Inflammatory macrophage (primary cell): ENCODE results near the gene PI4K2A.
"Not testable (repeated sequence)": the region's sequence is repeated elsewhere in the genome, so short reads cannot be mapped to it uniquely, and the experiment has no call there.

Source experiments
- DNase-seq, 2 donors: peaks; one replicate each; pipeline ENCODE4 v3.0.0-alpha.2; 2020 to 2022

Gene PI4K2A

DNA sequence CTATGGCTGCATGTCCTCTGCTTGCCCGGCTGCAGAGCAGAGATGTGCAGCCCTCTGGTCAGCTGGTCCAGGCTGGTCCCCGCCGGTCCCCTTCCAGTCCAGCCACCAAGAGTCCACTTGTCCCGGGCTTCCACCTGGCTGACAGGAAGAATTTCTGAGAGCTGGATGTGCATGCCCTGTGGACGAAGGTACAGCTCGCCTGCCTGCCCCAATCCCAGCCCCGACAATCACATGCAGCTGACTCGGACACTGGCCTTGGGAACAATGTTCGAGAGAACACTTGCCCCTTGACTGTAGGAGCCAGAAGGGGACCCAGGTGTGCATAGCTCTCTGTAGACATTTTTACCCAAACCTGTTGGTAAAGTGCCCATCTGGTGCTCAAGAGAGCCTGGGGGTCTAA, 34.8 kb downstream of the PI4K2A start:
- no peak for DNase-seq

DNA sequence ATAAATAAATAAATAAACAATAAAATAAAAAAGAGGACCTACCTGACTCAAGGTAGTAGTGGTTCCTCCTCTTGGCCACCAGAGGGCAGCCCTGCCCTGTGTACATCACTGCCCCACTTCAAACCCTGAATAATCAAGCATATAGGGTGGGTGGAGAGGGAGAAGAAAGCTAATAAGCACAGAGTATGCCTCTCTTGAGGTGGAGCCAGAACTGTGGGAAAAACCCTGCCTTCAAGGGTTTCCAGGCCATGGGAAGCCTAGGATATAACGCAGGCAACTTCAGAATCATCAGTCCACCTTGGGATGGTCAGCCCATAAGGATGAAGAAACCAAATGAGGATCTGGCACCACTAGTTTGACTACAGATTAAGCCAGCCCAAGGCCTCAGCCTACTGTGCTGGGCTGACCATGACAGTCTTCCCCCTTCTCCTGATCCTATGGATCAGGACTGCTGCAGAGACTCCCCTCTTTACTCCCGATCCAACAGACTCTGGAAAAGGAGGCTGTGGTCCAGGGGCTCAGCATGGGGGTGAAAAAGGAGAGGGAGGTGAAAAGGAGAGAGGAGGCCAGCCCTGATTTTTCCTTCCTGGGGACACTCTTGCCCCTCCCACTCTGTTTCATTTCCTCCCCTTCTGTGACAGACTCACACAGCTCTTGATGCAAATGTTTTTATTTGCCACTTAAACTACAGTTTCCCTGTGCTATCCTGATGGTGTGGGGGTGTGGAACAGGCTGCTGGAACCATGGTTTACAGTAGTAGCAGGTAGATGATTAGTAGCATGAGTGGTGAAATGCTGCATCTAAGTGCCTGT, 36.5 kb downstream of the PI4K2A start:
- peak in 1 of 2 donors; percentile 46 for DNase-seq

DNA sequence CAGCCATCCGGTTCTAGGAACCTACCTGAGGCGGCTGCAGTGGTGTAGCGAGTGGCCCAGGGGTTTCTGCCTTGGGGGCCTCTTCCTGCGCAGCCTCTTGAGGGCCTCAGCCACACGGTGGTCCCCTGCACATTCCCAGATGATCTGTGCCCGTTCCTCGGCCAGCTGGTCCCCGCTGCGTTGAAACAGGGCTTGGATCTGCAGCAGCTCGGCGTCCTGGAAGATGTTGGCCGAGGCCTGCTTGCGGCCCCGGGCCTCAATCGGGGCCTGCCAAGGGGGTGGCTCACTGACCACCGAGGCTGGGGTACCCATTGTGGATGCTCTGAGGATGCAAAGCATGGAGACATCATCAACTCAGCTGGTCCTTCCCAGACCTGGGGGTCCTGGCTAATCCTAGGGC, 39.1 kb downstream of the PI4K2A start:
- DNase-seq: no peak

DNA sequence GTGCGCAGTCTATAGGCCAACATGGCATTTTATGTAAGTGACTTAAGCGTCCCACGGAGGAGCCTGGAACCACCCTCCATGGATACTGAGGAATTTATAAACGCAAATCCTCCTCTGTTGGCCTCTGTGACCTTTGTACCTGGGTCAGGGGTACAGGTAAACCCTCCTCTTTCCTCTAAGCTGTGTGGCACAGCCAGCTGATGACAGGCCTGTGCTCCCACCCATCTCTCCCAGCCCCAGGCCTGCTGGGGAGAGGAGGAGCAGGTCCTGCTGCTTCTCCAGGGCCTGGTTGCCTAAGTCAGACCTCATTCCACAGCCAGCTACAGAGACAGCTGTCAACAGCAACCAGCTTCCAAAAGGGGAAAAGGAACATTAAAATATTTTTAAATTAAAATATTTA, 41.6 kb downstream of the PI4K2A start:
- DNase-seq: no peak

DNA sequence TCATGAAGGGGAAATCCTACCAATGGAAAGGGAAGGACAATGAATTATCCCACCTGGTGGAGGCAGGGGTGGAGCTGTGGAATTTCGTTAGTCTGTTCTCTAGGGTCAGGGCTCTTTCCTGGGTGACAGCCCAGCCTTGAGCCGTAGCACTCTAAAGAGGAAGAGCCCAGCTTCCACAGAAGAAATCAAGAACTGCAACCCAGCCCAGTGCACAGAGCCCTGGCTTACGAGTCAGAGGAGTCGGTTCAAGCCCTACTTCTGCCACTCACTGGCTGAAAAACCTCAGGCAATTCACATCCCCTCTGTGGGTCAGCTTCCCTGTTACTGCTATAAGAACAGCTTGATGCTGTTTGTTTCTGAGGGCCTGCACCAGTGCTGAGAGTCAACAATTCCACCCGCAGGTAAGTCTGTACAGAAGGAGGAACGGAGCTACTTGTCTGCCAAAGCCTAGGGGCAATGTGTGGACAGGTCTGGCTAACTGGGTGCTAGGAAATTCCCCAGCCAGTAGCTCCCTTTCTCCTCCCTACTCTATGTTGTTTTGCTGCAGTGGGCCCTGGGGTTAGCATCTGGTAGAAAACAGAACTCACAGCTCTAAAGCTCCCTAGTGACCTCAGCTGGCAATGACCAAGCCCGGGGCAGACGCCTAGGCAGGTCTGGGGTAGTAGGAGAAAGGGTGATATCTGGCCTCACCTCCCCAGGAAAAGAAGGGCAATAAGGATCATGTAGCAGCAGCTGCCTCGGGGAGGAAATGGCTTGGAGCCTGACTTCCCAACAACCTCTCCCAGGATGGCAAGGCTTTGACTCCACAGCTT, 43.3 kb downstream of the PI4K2A start:
- peak; percentile 76 to 85 for DNase-seq

DNA sequence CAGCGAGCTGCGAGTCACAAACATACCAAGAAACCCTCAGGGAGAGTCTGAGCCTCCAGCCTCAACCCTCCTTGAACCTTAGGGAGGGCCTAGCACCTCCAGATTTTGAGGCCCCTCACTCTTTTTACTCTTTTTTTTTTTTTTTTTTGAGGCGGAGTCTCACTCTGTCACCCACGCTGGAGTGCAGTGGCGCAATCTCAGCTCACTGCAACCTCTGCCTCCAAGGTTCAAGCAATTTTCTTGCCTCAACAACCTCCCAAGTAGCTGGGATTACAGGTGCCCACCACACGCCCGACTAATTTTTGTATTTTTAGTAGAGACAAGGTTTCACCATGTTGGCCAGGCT, 43.9 kb downstream of the PI4K2A start:
- DNase-seq: not testable (repeated sequence)

DNA sequence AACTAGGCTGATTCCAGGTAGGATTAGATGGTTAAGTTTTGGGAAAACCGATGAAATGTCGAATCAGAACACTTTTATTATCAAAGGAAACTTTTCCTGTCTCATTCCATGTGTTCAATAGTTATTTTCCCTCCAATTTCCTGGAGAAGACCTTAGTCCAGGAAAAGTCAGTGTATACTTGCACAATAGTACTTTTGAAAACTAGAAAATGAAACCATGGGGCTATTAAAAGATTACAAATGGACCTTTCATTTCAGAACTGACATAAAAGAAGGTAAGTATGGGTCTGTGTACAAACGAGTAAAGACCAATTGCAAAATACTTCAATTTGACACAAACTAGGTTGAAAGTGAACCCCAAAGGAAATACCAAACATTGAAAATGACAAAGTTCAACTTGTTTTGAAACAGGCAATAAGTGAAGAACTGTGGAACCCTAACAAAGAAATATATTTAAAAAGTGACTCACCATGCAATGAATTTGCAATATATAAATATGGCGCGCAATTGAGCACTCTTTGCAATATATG, 44.5 kb downstream of the PI4K2A start:
- no peak for DNase-seq

DNA sequence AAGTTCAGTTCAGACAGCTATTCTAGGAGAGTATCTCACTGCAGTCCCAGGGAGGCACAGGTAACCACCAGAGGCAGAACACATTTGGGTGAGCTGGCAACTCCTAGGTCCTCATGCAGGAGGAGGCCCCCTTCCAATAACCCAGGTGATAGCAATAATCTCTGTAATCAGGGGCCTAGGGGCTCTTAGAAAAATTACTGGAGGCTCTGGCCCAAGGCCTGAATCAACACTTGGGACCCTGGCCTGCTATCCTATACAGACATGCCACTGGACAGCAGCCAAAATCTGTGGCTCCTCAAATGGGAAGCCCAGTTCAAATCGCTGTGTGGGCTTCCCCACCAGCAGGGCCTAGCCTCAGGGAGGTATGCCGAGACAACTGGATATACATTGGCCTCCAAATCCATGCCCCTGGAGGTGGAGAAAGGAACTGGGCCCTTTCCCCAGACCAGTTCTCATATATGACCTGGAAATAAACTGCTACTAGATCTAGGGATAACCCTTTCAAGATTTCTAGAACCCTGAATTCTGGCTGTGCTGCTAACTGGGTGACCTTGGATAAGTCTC, 45.0 kb downstream of the PI4K2A start:
- DNase-seq: peak; percentile 55 to 64

DNA sequence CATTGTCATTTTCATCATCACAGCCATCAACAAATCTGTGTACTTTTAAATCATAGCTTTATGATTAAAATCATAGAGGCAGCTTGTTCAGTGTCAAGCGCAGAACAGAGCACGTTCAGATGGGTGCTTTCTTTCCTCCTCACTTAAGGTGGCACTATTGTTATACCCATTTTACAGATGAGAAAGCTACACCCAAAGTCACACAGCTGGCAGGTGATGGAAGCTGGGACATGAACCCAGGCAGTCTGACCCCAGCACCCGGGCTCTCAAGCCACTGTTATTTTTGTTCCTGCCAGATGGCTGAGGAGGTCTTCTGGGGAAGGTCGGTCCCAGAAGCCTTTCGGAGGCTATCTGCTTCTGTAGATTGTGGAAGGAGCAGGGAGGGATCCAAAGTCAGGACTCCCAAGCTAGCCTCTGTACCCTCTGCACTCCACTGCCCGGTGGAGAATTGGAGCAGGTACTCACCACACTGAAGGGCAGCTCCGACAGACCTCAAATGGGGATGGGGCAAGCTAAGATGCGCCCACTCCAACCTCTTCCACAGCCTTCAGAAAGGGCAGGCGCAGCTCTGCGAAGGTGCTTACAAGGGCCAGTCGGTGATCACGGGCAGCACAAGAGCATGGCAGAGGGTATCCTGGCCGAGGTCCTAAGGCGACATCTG, 46.0 kb downstream of the PI4K2A start:
- no peak for DNase-seq

DNA sequence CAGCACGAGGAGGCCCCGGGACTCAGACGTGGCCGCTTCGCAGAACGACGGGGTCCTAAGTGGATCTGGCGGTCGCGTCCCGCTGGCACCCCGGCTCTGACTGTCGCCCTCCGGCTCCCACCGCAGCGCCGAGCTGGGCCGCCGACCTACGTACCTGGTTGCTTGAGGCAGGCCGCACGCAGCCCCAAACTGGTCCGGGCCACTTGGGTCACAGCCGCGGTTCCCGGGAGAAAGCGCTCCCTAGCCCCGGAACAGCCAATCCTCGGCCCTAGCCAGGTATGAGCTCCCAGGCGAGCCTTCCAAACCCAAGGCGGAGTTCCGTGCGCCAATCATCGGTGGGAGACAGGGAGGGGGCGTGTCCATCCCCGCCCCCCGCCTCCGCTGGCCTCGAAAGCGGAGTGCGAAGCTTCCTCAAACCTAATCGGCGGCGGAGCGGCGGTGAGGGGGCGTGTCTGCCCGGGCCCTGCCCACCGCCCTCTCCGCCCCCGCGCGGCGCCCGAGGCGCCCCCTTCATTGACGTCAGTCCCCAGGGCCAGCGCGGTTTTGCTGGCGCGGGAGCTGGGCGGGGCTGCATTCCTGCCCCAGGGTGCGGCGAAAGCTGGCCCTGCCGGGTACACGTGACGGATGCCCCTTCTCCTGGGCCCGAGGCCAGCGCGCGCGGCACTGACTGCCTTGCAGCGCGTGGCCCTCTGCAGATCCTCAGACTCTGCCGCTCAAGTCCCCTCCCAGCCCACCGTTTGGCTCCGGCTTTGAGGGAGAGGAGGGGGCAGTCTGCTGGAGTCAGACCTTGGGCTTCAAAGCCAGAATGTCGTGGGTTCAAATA, 46.7 kb downstream of the PI4K2A start, which contains the start of gene AVPI1:
Gene AVPI1, minus strand, starts transcription at position 280 of the 823 bp plus-strand sequence. CDS start 7,336 bp downstream, outside the sequence.
- peak; percentile 99 for DNase-seq

DNA sequence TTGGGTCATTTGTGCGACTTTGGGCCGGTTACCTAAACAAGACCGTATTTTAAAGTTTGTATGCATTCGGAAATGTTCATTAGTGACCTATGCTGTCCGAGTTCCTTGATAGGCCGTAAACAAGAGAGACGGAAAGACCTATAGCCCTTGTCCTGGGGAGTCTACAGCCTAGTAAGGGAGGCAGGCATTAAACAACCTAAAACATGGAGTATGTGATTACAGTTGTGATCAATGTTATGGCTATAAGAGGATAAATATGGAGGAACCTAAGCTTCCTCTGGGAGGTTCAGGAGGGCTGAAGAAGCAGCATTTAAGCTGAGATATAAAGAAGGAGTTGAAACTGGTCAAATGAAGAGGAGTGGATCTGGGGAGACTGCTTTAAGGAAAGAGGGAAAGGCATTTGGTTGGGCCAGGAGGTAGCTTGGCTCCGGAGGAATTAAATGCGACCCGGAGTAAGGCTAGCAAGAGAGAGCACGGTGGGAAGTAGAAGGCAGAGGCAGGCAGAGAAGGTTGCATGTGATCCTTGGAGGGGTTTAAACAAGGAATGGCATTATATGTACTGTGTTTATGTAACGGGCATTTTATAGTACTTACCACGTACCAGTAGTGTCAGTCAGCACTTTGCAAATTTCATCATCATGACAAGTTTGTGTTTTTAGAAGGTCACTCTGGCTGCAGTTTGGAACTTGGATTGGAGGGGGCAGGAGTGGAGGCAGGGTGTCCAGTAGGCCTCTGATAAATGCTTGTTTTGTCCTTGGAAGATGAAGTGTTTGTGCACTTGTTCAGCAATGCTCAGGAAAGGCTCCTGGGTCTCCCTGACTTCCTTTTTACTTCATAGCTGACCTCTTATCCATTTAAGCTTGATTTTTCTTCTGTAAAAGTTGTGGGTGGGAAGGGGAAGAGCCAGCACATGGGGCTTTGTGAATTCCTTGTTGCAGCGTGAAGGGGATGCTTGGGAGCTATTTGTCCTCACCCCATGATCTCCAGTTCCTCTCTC, 47.6 kb downstream of the PI4K2A start:
- DNase-seq: peak; percentile 91 to 94

DNA sequence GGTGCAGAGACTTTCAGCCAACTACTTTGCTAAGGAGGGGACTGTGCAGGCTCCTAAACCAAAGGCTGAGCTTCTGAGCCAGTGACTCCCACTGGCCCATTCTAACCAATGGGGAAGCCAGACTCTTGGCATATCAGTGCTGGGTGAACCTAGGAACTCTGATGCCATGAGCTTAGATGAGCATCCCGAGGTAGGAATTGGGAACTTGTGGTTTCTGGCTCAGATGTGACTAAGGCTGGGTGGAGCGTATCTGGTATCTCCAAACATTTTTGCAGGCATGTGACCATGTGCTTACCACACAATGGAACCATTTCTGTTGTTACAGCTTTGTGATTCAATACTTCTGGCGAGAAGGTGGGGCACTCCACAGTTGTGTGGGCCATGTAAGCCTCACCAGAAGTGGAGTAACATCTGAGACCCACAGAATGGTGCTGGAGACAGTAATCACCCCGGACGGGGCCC, 49.1 kb downstream of the PI4K2A start:
- peak; percentile 99 to 100 for DNase-seq

DNA sequence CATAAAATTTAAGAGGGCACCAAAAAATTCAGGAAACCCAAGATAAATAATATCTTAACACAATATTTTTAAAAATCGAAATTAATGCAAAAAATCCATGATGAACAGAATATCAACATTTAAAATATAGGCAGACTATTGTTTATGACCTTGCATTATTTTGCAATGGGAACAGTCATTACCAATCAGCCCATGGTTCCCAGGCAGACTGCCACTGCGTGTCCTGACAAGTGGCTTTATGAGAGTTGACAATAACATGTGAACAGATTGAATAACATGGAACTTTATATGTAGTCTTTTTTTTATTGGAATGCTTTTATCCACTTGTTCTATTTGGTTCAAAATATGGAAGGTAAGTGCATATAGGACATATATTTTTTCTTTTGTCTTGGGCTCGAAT, 49.7 kb downstream of the PI4K2A start:
- peak; percentile 59 to 68 for DNase-seq

DNA sequence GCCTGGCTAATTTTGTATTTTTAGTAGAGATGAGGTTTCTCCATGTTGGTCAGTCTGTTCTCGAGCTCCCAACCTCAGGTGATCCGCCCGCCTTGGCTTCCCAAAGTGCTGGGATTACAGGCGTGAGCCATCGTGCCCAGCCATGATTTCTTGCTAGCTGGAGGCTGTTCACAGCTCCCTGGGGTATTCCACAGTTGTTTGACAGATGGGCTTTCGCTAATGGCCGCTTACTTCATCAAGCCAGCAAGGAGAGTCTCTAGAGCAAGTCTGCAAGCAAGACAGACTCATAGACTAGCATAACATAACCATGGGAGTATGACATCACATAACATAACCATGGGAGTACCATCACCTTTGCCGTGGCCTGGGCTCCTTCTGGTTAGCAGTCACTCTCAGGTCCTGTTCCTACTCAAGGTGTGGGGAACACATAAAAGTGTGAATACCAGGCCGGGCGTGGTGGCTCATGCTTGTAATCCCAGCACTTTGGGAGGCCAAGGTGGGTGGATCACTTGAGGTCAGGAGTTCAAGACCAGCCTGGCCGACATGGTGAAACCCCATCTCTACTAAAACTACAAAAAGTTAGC, 57.7 kb downstream of the PI4K2A start:
- not testable (repeated sequence) for DNase-seq

DNA sequence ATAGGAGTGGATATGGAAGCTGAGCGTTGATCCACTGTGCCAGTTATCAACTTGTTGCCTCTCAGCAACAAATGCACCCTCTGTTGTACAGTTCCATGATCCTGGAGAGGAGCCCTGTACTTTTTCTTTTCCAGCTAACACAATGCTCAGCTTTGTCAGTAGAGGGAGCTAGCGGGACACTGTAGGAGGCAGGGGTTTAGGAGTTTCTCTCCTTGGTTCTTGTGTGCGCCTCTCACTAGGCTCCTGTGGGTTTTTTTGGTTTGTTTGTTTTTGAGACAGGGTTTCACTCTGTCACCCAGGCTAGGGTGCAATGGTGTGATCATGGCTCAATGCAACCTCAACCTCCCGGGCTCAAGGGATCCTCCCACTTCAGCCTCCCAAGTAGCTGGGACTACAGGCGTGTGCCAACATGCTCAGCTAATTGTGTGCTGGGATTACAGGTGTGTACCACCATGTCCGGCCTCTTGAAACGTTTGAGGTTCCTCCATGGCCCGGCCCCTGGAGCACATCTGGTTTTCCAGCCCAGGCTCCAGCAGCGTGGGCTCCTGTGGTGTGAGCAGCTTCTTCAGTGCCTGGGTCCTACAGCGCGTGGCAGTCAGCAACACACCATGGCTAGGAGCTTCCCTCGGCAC, 61.1 kb downstream of the PI4K2A start:
- peak; percentile 76 to 82 for DNase-seq

DNA sequence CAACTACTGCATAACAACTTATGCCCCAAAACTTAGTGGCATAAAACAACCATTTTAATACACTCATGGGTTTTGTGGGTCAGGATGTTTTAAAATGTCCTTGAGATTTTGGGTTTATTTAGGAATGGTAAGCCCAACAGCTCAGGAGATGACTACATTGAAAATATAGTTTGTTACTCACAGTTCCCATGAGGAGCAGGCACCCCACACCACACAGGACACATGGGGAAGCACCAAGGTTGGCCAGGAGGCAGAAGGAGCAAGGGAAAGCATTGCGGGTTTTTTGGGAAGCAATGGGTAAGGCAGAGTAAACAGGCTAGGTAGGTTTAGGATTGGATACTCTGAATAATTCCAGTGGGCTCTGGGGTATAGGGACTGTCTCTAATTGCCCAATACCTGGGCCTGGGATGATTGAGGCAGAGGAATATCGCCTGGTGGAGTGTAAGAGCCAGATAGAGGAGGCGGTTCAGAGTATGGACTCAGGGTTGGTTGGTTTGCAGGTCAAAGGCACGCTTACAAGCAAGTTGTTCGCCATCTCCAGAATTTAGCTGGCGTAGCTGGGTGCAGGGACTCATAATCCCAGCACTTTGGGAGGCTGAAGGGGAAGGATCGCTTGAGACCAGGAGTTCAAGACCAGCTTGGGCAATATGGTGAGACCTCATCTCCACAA, 63.1 kb downstream of the PI4K2A start:
- no peak for DNase-seq

DNA sequence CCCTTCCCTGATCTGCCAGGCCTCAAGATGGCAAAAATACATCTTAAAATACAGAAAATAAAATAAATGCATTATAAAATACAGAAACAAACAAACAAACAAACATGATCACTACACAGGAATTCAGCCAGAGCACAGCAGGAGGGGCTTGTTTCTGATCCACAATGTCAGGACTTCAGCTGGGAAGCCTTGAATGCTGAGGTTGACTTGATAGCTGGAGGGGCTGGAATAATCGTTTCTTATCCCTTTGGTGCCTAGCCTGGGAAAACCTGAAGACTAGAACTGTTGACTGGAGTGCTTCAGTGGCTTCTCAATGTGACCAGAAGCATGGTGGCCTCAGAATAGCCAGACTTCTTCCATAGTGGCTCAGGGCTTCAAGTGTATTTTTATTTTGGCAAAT, 63.9 kb downstream of the PI4K2A start:
- DNase-seq: no peak

DNA sequence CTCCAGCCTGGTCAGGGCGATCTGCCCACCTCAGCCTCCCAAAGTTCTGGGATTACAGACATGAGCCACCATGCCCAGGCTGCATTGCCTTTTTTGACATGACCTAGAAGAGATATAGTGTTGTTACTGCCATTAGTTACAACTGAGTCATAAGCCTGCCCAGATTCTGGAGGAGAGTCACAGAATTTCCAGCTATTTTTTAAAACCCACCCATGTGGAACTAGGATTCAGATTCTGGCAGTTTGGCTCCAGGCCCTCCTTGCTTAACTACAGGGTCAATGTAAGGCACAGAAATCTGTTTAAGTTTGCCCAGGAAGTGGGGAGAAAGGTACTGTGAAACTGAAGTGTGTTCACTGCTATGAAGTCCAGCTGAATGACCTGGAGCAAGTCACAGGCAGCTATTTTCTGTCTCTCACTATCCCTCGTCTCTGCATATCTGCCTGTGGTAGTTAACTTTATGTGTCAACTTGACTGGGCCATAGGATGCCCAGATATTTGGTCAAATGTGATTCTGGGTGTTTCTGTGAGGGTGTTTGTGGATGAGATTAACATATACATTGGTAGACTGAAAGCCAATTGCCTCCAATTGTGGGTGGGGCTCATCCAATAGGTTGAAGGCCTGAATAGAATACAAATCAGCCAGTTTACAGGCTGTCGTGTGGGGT, 64.7 kb downstream of the PI4K2A start:
- DNase-seq: no peak
